ENCODE data around the gene ANTKMT. TPM values are rescaled to one million over a fixed set of nuclear protein-coding genes. Genes with fewer than 3 reads are reported as not detected.

Gene ANTKMT
- total and polyA plus RNA-seq, 2 of the 4 experiments (the other 2 are of a cell fraction) = 7.3 to 16.2 TPM

GRCh38 chr16:747978-748746 is 27.2 kb downstream of the ANTKMT start:
- Histone ChIP-seq H3K36me3 (ENCODE audit: control insufficient read depth, insufficient read depth, low read length) (no peaks in the 10 kb centered on the region), H2BK120ac (ENCODE audit: low read depth, low read length) (no peak overlapping the region), H3K14ac (replicated peaks; ENCODE audit: low read depth, low read length) (no peak overlapping the region), H3K9ac (ENCODE audit: low read depth, low read length) (no peak overlapping the region), H2AK9ac (replicated peaks; ENCODE audit: low read depth, low read length, poor library complexity) (no peak overlapping the region), H3K27ac (ENCODE audit: insufficient read depth, low read length) (no peak overlapping the region), H2BK5ac (ENCODE audit: low read depth, low read length, poor library complexity, severe bottlenecking) (no peak overlapping the region), H2BK15ac (ENCODE audit: low read depth, low read length) (no peak overlapping the region), H4K20me1 (ENCODE audit: insufficient read depth, low read length) (no peaks in the 10 kb centered on the region), H3K4me3 (ENCODE audit: insufficient read depth, low read depth, low read length) (no peak overlapping the region), H3K4me1 (ENCODE audit: control insufficient read depth, insufficient read depth, low read length) (no peaks in the 10 kb centered on the region), H3K9me3 (ENCODE audit: control insufficient read depth, insufficient read depth, low read length) (no peaks in the 10 kb centered on the region), H3K27me3 (ENCODE audit: control insufficient read depth, insufficient read depth, low read length) (peaks cover 11% of the 10 kb centered on the region), H3K4me2 (ENCODE audit: low read depth, low read length) (no peak overlapping the region), H3K56ac (ENCODE audit: extremely low read depth, insufficient read depth, low read length) (no peak overlapping the region), H3K23ac (ENCODE audit: low read depth, low read length) (no peak overlapping the region), H3K79me1 (ENCODE audit: low read depth in 1 of 2, low read length in 2 of 2) (no peaks in the 10 kb centered on the region), H2AK5ac (ENCODE audit: low read depth, low read length) (0 out of 2 replicates have a peak overlapping the region, but pooled peaks have one; percentile 24), H3K9me1 (ENCODE audit: insufficient read depth, low read length) (no peaks in the 10 kb centered on the region), H3K18ac (ENCODE audit: low read depth, low read length) (no peak overlapping the region), H4K91ac (ENCODE audit: insufficient read depth, low read depth, low read length) (peak overlapping the region; percentile 51; the same call in 1 of the 2 replicates), H2AFZ (replicated peaks; ENCODE audit: low read length, poor library complexity) (no peak overlapping the region), H4K5ac (ENCODE audit: low read depth, low read length) (no peak overlapping the region; the same call in 1 of the 2 replicates), H3K4ac (ENCODE audit: low read depth, low read length) (0 out of 2 replicates have a peak overlapping the region, but pooled peaks have one; percentile 9), H4K8ac (ENCODE audit: low read depth in 2 of 2, low read length in 2 of 2) (no peak overlapping the region), H2BK20ac (ENCODE audit: low read depth, low read length) (no peak overlapping the region)
- DNase-seq = no peak
- ChIA-PET CTCF (interaction anchor here (0.6 kb wide), 1 partner anchor 43 kb away, joined by 3 read pairs; no protein-coding TSS in a partner anchor), POLR2A (ENCODE audit: unreplicated experiment) (no interaction called here)
- dilution Hi-C loops (cut with HindIII; ENCODE audit: low sequenced_read_pairs, unreplicated experiment) = no loop called here
- ATAC-seq (ENCODE audit: low read depth) = no peak
- WGBS, 2 experiments (ENCODE audit: extremely low coverage in 2 of 2, insufficient read length in 1 of 2) = 88% methylated on average over 12 of the region's 39 CpGs; no CpG with 5 or more reads in 1 of the 2 experiments
- in situ Hi-C loops (cut with MboI; ENCODE audit: low sequenced_read_pairs) = no loop called here
- no peak for TF ChIP-seq MXI1 (IDR thresholded peaks at IDR 0.05; ENCODE audit: borderline replicate concordance, low read depth, low read length)
- TF ChIP-seq FOS (IDR thresholded peaks at IDR 0.05; ENCODE audit: low read depth, low read length) = no peak
- no peak for TF ChIP-seq CEBPB (IDR thresholded peaks at IDR 0.05; ENCODE audit: low read depth, low read length)
- no peak for TF ChIP-seq NFE2L2 (IDR thresholded peaks at IDR 0.05; ENCODE audit: low read depth, low read length)
- TF ChIP-seq, protein P1, sequence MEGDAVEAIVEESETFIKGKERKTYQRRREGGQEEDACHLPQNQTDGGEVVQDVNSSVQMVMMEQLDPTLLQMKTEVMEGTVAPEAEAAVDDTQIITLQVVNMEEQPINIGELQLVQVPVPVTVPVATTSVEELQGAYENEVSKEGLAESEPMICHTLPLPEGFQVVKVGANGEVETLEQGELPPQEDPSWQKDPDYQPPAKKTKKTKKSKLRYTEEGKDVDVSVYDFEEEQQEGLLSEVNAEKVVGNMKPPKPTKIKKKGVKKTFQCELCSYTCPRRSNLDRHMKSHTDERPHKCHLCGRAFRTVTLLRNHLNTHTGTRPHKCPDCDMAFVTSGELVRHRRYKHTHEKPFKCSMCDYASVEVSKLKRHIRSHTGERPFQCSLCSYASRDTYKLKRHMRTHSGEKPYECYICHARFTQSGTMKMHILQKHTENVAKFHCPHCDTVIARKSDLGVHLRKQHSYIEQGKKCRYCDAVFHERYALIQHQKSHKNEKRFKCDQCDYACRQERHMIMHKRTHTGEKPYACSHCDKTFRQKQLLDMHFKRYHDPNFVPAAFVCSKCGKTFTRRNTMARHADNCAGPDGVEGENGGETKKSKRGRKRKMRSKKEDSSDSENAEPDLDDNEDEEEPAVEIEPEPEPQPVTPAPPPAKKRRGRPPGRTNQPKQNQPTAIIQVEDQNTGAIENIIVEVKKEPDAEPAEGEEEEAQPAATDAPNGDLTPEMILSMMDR (conservative IDR thresholded peaks at IDR 0.05; ENCODE audit: low read depth, low read length) = no peak
- no peak for TF ChIP-seq MAFK (IDR thresholded peaks at IDR 0.05; ENCODE audit: low read depth, low read length)
- no peak for TF ChIP-seq BHLHE40 (IDR thresholded peaks at IDR 0.05; ENCODE audit: low read depth, low read length)
- no peak for TF ChIP-seq ELK1 (IDR thresholded peaks at IDR 0.05; ENCODE audit: borderline replicate concordance, low read depth, low read length)
- no peak for TF ChIP-seq RCOR1 (IDR thresholded peaks at IDR 0.05; ENCODE audit: insufficient replicate concordance, low read length)
- TF ChIP-seq RAD21 (IDR thresholded peaks at IDR 0.05; ENCODE audit: low read length) = no peak
- no peak for TF ChIP-seq USF2 (IDR thresholded peaks at IDR 0.05; ENCODE audit: low read depth, low read length)
- TF ChIP-seq POLR2A (IDR thresholded peaks at IDR 0.05; ENCODE audit: low read depth, low read length) = no peak
- no peak for TF ChIP-seq MAZ (IDR thresholded peaks at IDR 0.05; ENCODE audit: borderline replicate concordance, low read depth, low read length)
- TF ChIP-seq RFX5 (IDR thresholded peaks at IDR 0.05; ENCODE audit: low read depth, low read length) = no peak
- TF ChIP-seq CHD1 (IDR thresholded peaks at IDR 0.05; ENCODE audit: low read depth, low read length) = no peak
- no TSS peak for BruUV-seq (replicated peaks)
- intact Hi-C loops (cut with micrococcal nuclease) = no loop called here

Data from IMR-90 (cell line).